Activated CD4-positive, alpha-beta T cell treated with anti-CD3 and anti-CD28 coated beads for 4 hours (primary cell): Measurements from ENCODE around the gene RYR1.

Experiments used
- DNase-seq, 2 donors: peaks; one replicate each; pipeline ENCODE4 v3.0.0-alpha.2; 2020

Gene RYR1

DNA sequence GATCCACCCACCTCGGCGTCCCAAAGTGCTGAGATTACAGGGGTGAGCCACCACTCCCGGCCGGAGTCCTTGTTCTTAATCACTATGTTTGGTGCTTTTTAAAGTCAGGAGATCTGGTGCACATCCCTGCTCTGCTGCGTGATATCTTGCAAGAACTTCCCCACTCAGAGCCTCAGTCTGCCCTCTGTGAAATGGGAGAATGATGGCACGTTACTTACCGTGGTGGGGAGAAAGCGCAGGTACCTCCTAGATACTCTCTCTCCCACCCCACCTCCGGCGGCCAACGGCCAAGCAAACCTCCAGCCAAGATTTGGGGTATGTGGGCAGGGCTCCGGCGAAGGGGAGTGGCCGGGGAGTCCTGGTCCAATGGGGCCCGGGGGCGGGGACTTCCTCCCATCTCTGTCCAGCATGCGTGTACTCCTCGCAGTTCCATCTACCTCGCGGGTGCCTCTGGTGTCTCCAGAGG is at the start of gene RYR1:
Gene RYR1, plus strand, starts transcription at position 424 of the 466 bp plus-strand sequence. CDS start 139 bp downstream, outside the sequence.
- peak; percentile 25 to 34 for DNase-seq

GRCh38 chr19:38383743-38384142 is 49.7 kb upstream of the RYR1 start:
- DNase-seq = no peak

DNA sequence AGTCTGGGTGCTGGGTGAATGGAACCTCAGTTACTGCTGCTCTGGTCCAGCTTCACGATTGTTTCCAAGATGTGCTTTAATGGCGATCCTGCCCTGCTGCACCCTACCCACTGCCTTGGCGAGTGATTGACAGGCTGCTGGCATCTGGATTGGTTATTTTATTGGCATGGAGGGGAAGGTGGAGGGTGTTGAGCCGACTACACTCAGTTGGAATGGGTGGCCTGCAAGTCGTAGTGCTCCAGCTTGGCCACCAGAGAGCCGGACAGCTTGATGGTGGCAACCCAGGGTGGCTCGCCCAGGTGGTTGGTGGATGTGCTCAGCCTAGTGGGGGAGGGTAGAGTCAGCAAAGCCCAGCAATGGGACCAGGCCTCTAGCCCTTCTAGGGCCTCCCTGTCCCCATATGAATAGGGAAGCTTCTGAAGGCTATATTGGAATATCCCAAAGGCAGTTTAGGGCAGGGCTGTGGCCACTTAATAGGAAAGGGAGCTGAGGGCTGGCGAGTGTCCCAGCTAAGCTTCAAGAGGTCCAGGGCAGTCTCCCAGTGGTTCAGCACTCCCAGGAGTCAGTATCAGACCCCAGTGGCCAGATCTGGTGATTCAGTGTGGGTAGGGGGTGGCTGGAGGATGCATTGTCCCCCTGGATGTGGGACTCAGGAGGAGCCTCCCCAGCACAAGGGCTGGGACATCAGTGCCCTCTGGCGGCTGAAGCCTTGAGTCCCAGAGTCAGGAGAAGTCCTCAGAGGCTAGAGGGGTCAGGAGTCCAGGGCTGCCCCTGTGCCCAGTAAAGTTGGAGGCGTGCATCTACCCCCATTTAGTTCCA is 49.1 kb upstream of the RYR1 start:
- DNase-seq = no peak

GRCh38 chr19:38385057-38385803 is 48.3 kb upstream of the RYR1 start:
- DNase-seq = no peak

- DNase-seq = no peak
Measured at GRCh38 chr19:38385804-38386257, 47.7 kb upstream of the RYR1 start.

GRCh38 chr19:38386300-38386970 is 47.1 kb upstream of the RYR1 start:
- DNase-seq = no peak

GRCh38 chr19:38386971-38387549 is 46.4 kb upstream of the RYR1 start:
- DNase-seq = no peak

GRCh38 chr19:38387550-38388348 is 45.7 kb upstream of the RYR1 start, which contains the start of gene GGN:
TSS of gene GGN (minus strand) at chr19:38388034. CDS start at chr19:38387261, 773 bp downstream.
- peak; percentile 81 to 84 for DNase-seq

- DNase-seq = no peak
Measured at GRCh38 chr19:38388349-38389100, 45.0 kb upstream of the RYR1 start, which contains the start of gene SPRED3. TSS of gene SPRED3 (plus strand) at chr19:38388697. CDS start at chr19:38390303, 1,606 bp downstream.

DNA sequence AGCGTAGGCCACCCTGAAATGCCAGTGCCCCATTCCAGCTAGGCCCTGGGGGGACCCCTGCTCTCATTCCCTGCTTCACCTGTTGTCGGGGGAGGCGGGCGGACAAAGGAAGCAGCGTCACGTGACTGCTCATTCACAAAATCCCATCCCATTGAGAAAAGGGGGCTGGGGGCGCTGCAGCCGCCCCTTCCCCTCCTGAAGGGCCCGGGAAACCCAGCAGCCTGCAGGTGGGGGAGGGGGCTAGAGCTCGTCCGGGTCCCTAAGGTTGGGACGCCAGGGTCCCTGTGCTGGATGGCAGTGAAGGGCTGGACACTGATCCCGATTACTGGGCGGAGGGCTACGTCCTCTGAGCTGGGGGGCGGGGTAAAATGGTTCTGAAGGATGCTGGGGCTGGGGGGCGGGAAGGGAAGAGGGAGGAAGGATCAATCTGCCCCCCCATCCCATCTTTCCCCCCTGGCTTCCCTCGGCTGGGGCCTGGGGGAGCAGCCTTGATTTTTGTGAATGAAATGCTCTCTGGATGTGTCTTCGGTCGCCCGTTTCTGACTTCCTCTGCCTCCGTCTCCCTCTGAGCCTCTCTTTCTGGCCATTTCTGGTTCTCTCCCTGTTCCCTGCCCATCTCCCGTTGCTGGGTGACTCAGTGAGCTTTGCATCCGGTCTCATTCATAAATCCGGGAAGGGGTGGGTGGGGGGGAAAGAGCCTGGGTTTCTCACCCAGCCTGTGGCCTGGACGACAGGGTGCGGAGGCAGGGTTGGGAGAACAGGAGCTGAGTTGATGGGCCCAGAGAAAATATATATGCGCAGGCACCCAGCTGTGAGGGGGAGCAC is 44.2 kb upstream of the RYR1 start:
- no peak for DNase-seq

DNA sequence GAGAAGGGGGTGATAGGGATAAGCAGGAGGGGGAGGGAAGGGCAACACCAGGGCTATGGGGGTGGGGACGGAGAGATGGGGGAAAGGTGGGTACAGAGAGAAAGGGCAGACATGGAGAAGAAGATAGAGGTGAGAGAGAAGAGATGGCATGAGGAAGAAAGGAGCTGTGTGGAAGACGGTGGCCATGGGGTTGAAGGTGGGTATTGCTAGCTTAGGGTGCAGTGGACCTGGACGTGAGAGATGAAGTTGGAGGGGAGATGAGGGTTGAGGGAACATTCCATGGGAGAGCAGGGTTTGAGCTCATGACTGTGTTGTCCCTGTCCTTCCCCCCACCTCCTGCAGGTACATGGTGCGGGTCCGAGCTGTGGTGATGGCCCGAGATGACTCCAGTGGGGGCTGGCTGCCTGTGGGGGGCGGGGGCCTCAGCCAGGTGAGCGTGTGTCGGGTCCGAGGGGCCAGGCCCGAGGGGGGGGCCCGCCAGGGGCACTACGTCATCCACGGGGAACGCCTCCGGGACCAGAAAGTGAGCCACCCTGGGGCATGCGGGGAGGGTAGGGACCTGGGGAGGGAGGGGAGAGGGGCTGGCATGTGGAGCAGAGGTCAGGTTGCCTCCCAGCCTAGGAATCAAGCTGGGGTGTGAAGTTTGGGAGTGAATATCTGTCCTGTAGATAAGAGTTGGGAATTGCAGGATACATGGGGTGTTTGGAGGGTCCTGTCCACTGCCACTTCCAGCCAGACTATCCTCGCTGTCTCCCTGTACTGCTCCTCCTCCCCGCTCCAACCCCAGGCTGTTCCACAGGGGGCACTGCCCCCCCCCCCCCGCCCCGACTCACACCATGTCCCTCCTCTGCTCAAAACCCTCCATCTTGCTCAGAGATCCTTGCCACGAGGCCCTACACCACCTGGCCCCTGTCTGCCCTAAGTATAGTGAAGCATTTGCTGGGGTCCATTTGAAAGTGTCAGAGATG is 43.2 kb upstream of the RYR1 start:
- DNase-seq = no peak

DNA sequence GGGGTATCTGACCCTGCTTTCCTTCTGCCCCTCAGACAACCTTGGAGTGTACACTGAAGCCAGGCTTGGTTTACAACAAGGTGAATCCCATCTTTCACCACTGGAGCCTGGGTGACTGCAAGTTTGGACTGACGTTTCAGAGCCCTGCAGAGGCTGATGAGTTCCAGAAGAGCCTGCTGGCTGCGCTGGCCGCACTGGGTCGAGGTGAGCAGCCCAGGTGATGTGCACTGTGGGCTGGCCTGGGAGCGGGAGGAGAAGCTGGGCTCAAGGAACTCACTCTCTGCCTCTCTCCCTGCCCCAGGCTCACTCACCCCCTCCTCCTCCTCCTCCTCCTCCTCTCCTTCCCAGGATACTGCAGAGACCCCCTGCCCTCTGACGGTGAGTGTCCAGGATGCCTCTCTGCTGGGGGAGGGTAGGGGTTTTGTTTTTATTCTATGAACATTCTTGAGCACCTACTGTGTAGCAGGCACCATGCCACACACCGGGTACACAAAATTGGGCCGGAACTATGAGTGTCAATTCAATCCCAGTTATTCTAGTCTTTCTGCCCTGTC is 41.5 kb upstream of the RYR1 start:
- no peak for DNase-seq

DNA sequence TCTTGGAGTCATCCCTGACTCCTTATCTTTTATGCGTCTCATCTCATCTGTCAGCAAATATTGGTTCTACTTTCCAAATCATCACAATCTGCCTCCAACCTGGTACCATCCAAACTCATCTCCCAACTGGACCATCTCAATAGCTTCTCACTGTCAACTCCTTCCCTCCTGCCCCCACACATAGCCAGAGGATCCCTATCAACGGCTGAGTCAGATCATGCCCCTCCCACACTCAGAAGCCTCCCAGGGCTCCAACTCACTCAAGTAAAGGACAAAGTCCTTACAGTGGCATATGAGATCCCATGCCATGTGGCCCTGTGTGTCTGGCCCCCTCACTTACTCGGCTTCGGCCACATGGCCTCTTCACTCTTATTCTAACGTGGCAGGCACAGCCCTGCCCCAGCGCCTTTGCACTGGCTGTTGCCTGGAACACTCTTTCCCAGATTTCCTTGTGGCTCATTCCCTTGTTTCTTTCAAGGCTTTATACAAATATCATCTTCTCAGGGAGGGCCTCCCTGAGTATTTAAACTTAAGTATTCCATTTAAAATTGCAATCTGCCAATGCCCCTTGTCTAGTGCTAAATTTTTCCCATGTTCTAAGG is 40.7 kb upstream of the RYR1 start:
- no peak for DNase-seq

DNA sequence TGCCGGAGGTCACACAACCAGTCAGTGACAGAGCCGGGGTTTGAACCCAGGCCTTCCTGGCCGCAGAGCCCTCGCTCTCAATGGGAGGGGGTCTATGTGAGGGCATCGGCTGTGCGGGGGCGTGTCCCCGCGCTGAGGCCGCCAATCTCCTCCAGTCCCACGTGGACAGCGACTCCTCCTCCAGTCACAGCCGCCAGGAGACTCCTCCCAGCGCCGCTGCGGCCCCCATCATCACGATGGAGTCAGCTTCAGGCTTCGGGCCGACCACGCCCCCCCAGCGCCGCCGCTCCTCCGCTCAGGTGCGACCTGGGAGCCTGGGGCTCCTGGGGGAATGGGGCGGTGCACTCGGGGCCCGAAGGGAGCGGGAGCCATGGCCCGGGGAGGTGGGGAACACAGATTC is 39.0 kb upstream of the RYR1 start:
- DNase-seq = peak; percentile 58 to 66

DNA sequence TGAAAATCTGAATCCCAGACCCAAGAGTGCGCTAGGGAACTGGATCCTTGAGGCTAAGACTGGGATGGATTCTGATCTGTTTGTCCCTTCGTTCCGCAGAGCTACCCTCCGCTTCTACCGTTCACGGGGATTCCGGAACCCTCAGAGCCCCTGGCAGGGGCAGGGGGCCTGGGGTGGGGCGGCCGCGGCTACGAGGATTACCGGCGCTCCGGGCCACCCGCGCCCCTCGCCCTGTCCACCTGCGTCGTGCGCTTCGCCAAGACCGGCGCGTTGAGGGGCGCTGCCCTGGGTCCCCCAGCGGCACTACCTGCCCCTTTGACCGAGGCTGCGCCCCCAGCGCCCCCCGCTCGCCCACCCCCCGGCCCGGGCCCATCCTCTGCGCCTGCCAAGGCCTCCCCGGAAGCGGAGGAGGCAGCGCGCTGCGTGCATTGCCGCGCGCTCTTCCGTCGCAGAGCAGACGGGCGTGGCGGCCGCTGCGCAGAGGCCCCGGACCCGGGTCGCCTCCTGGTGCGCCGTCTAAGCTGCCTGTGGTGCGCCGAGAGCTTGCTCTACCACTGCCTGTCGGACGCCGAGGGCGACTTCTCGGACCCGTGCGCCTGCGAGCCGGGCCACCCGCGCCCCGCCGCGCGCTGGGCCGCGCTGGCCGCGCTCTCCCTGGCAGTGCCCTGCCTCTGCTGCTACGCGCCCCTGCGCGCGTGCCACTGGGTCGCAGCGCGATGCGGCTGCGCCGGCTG is 37.9 kb upstream of the RYR1 start:
- DNase-seq = peak in 1 of 2 donors; percentile 47

DNA sequence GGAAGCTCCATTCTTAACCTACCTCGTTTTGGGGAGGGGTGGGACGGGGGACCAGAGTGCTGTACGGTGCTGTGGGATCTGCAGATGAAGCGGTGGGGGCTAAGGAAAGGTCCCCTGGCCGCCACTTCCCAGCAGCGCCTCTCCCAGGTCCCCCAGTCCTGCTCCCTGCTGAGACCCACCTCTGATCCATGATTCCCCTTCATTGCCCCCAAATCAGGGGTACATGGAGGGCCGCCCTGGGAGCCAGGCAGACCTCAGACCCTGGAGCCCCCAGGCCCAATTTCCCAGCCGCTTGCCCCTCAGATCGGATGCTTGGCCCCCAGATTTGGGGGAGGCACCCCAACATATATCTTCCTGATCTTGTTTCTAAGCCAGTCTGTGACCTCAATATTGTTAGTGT is 34.4 kb upstream of the RYR1 start:
- DNase-seq = no peak

DNA sequence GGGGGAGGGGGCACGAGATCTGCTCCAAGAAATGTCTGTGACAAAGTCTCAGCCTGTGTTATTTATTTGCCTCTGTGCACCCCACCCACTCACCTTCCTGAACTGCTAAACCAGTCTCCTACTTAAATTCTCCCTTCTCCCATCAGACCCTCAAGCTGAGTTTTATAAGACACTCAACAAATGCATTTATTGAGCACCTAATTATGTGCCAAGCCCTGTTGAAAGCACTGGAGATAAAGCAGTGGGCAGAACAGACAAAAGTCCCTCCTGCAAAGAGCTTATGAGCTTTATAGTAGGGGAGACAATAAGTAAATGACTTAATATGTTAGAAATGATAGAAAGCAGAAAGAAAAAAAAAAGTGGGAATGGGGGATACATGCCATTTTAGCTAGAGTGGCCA is 34.0 kb upstream of the RYR1 start:
- no peak for DNase-seq
